Measurements from ENCODE around the gene MMP24.

The MMP24 gene

GRCh38 chr20:35280523-35280922 lies 54.0 kb downstream of the MMP24 start:
- no peak for DNase-seq

GRCh38 chr20:35281506-35282101 lies 55.1 kb downstream of the MMP24 start:
- no peak for DNase-seq

GRCh38 chr20:35283441-35284266 lies 57.2 kb downstream of the MMP24 start:
- DNase-seq = no peak

DNA sequence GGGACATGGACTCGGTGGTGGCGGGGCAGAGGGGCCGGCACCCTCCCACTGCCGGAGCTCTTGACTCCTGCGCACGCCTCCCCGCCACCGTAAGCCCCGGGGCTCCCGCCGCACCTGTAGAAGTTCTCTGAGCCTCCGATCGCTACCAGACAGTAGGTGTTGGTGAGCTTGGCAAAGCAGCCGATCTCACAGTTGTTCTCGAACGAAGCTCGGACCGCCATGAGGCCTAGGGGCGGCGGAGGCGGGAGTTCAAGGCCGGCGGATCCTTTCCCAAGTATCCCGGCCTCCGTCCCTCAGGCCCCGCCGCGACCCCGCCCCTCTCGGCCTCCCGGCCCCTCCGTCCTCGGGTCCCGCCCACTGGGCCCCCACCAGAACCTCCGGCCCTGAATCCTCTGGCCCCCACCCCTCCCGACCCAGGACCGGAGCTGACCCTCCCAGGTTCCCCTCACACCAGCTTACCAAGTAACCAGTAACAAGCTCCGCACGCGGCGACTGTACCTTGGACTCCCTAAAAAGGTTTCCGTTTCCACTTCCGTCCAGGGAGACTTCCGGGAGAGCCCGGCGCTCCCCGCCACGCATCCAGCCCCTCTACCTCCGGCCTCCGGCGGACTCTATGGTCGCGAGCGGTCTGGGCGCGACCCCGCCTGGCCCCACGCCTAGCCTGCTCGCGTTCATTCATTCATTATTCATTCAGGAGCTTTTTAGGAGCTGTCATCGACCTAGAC lies 57.9 kb downstream of the MMP24 start, which contains the start of gene EIF6:
TSS of gene EIF6 (minus strand) at position 506 of the 725 bp plus-strand sequence. CDS start at position 221, 285 bp downstream.
- peak; percentile 38 for DNase-seq

DNA sequence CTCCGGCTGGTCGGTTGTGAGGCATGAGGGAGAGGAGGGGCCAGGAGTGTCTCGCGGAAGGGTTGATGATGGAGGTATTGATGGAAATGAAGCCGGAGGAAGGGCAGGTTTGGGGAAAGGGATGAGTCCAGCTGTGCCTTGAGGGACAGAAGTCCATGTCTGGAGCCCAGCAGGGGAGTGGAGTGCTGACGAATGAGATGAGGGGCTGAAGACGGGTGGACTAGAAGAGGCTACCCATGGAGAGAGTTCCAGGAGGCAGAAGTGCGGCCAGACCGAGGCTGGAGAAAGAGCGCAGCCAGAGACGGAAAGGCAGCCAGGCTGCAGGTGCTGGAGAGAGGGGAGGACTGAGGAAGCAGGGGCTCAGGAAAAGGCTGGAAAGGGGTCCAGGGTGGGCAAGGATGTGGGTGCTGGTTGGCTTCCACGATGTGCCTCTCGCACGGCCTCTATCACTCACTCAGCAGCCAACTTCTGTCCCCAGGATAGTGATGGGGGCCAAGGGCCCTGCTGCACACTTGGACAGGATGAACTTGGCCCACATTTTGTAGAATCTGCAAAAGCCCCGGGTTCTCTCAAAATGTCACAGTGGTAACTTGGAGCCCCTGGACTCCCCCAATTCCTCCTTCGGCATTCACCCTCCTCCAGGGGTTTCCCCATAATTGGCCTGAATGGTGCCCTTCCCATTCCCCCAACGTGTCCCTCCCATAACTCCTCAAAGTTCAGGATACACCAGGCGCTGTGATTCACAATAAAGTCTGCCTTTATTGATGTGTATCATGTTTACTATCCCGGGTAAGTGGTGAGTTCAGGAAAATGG lies 58.7 kb downstream of the MMP24 start:
- no peak for DNase-seq

DNA sequence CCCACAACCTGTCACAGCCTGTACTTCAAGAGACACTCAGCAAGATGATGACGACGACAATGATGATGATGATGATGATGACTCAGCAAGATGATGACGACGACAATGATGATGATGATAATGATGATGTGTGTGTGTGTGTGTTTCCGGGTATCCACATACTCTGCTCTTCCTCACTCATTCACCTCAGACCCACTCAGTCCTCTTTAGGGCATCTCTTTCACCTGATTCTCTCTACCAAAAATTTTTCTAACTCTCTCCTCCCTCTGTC lies 59.3 kb downstream of the MMP24 start:
- DNase-seq = no peak

DNA sequence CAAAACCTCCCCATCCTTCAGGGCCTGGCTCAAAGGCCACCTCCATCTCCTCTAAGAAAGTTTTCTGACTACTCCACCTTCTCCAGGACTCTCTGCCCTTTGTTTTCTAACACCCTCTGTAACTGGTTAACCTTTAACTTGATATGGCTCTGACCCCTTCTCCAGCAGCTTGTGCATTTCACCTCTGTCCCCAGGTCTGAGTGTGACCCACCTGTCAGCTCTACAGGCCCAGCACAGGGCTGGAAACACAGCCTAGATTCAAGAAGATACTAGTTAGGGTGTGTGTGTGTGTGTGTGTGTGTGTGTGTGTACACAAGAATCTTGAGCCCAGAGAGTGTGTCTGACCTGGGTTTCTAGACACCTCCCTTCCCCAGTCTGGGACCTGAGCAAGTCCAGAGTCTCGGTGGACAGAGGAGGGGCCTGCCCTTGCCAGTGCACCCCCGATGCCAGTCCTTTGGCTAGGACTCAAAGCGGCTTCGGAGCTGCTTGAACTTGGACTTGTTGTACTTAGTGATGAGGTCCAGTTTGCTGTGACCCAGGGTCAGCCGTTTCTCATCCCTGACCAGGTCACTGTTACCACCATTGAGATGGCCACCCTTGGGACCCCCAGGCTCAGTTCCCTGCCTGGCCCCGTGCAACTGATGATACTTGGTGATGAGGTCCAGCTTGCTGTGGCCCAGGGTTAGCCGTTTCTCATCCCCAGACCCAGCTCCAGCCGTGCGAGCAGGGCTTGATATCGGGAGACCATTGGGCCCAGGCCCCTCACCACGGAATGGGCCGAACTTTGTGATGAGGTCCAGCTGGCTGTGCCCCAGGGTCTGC lies 59.8 kb downstream of the MMP24 start:
- no peak for DNase-seq

DNA sequence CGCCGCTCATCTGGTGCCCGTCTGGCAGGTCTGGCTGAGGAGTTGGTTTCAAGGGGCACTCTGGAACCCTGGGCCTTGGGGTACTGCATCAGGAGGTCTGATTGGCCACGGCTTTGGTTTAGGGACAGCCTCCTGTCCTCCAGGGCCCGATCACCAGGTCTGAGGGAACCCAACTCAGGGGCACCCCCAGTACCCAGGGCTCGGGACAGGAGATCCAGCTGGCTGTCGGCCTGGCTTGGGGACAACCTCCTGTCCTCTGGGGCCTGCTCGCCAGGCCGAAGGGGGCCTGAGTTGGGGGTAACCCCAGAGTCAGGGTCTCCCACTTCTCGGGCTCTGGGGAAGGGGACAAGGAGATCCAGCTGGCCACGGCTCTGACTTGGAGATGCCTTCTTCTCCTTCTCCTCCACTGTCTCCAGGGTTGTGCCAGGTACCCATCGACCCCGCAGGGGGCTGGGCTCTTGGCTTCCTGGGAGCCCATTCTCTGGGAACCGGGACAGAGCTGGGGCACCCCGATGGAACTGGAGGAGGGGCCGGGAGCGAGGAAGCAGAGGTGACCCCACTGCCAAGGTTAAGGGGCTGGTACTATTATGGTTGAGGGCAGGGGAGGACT lies 60.5 kb downstream of the MMP24 start:
- DNase-seq = no peak

- no peak for DNase-seq
Measured at GRCh38 chr20:35287509-35288324, 61.2 kb downstream of the MMP24 start.

DNA sequence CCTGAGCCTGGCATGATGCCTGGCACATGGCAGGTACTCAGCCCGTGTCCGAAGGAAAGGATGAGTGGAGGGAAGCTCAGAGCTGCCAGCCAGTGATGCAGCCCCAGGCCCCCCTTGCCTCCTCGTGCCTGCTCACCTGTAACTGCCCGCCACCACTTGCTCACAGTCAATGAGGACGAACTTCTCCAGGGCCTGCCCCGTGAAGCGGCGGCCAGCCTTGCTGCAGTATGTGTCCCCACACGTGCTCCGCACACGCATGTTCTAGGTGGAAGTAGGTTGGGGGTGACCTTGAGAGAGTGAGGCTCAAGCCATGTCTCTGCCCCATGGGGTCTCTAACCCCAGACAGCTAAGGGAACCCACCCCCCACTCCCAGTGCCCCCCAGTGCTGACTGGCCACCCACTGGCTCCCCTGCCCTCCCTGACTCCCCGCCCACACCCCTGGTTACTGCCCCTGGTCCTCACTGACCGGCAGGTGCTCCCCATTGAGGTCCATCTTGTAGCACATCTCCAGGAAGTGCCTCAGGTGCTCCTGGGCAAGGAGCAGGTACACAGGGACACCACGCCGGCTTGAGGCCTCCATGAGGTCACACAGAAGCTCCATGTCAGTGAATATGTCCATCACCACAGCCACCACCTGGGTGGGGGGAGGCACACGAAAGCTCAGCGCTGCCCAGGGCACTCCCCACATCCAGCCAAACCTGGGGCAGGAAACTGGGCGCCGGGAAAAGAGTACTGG lies 62.0 kb downstream of the MMP24 start:
- no peak for DNase-seq

DNA sequence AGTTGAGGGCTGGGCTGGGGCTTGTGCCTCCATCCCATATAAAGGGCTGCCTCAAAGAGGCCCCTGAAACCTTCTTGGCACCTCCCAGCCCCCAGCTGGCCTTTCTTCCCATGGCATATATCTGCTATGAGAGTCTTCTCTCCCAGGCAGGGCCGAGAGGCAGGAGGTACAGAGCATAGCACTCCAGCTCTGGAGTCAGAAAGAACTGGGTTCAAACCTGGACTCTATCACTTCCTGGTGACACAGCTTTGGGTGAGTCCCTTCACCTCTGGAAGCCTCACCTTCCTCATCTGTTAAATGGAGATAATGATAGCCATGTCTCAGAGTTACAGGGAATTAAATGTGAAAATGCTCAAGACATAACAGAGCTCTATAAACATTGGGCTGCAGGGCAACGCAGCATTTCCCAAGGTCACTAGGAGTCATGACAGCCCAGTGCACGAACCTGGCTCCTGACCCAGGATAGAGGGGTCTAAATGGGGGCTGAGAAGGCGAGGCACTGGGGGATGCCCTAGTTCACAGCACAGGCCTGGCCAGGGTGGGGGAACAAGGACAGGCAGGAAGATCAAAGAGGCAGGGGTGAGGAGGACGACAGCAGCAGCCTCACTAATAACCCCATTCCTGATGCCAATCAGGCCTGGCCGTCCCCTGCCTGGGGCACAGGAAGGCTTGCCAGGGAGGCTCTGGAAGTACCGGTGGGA lies 63.8 kb downstream of the MMP24 start:
- DNase-seq = no peak

GRCh38 chr20:35290887-35291417 lies 64.5 kb downstream of the MMP24 start:
- no peak for DNase-seq

GRCh38 chr20:35291654-35292503 lies 65.4 kb downstream of the MMP24 start, which contains the start of gene FAM83C:
Gene FAM83C (minus strand): TSS chr20:35292425. CDS start chr20:35292304, 121 bp downstream.
- DNase-seq = no peak

DNA sequence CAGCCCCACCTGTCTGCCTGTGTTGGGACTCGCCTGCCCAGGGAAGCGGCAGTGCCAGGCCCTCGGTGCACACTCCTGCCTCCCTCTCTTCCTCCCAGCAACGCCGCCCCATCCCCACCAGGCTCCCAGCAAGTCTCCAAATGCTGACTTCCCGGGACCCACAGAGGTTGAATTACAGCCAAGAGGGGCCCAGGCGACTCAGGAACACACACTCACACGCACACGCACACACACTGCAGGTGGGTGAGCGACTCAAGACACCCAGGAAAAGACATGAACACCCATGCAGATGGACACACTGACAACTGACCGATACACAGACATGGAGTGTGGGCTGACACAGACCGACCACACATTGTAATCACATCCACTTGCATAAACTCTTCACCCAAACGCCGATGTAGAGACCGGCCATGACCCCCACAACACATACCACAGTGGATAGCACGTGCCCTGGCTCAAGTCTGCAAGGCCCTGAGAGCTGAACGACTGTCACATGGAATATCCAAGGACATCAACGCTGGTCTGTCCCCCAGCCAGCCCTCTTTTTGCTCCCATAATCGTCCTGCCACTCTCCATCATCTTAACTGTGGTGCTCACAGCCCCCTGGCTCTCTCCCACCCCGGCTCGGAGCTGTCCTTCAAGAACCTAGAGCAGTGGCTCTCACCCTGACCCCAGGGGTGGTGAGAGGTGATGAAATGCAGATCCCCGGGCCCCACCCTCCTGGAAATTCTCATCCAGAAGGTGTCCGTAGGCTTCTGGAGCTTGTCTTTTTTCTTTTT lies 66.2 kb downstream of the MMP24 start:
- no peak for DNase-seq

- no peak for DNase-seq
Measured at GRCh38 chr20:35293303-35294292, 67.1 kb downstream of the MMP24 start.

DNA sequence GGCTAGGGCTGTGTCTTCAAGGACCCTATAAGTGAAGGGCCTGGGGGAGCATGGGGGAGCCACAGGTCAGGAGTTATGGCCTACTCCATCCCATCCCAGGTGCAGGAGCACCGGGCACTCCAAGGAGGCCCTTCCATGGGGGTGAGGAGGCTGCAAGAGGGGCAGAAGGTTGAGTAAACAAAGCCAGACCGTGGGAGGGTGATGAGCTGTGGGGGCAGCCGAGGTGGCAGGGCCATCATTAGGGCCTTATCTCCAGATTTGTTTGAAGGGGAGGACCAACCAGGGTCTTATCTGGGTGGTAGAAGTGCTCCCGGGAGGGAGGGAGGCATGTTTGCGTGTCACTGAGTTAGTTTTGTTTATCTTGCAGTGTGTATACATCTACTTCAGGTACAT lies 67.8 kb downstream of the MMP24 start:
- no peak for DNase-seq
